OCI-LY7 (cell line): ENCODE measurements around the gene CDC42BPA. TPM values are rescaled to one million over a fixed set of nuclear protein-coding genes. Genes with fewer than 3 reads are reported as not detected.

Experiments used
- BruUV-seq: library from RNA; stranded (reverse); fragments of 400-500 nt; replicated peaks from 2 replicates; lab custom pipeline; 2021; lab: Mats Ljungman, UMichigan
- CTCF ChIA-PET: fragments of 300-600 bp; sonication (Branson Sonifier 250); formaldehyde crosslinking; loops from one replicate; lab custom pipeline; 2022; ENCODE audit warnings: antibody characterized with exemption; ENCODE audit not compliant: unreplicated experiment; lab: Charles Lee
- POLR2A ChIA-PET: fragments of 300-600 bp; sonication (Branson Sonifier 250); formaldehyde crosslinking; loops from one replicate; lab custom pipeline; 2022; ENCODE audit warnings: antibody characterized with exemption; lab: Charles Lee
- DNase-seq: peaks from one replicate; pipeline ENCODE4 v3.0.0-alpha.2; 2015; ENCODE audit warnings: low spot score
- H2AFZ ChIP-seq: fragments of 200-600 bp; sonication (generic), shearing (Covaris generic); 2 replicates; pipeline ENCODE4 v1.6.1; 2014; ENCODE audit warnings: mild to moderate bottlenecking, antibody characterized with exemption, low read length, moderate library complexity
- H3K27ac ChIP-seq: fragments of 200-600 bp; sonication (generic); 2 replicates; pipeline ENCODE4 v1.5.1; 2014; ENCODE audit warnings: mixed run types, low read depth, mild to moderate bottlenecking, moderate library complexity, low read length, inconsistent platforms; ENCODE audit not compliant: poor library complexity, severe bottlenecking
- H3K36me3 ChIP-seq: fragments of 200-600 bp; sonication (generic); 2 replicates; pipeline ENCODE4 v1.6.1; 2014; ENCODE audit warnings: mild to moderate bottlenecking, antibody characterized with exemption, low read length, moderate library complexity, mixed read lengths; ENCODE audit not compliant: insufficient read depth
- H3K4me1 ChIP-seq: fragments of 200-600 bp; sonication (generic); 2 replicates; pipeline ENCODE4 v1.5.1; 2014; ENCODE audit warnings: mild to moderate bottlenecking, low read length; ENCODE audit not compliant: insufficient read depth, poor library complexity, severe bottlenecking
- H3K4me2 ChIP-seq: fragments of 200-600 bp; sonication (generic); 2 replicates; pipeline ENCODE4 v1.6.1; 2014; ENCODE audit warnings: mild to moderate bottlenecking, low read length
- H3K4me3 ChIP-seq: fragments of 200-600 bp; sonication (generic); 2 replicates; pipeline ENCODE4 v1.5.1; 2014; ENCODE audit warnings: mild to moderate bottlenecking, low read depth, low read length; ENCODE audit not compliant: poor library complexity, severe bottlenecking
- H3K79me2 ChIP-seq: fragments of 200-600 bp; sonication (generic); 2 replicates; pipeline ENCODE4 v1.6.1; 2016; ENCODE audit warnings: low read depth, mild to moderate bottlenecking, low read length, moderate library complexity, mixed read lengths; ENCODE audit not compliant: insufficient read depth
- H3K9me2 ChIP-seq: fragments of 200-600 bp; sonication (generic); 2 replicates; pipeline ENCODE4 v1.6.1; 2016; ENCODE audit warnings: mild to moderate bottlenecking, low read length, mixed read lengths; ENCODE audit not compliant: insufficient read depth
- H3K9me3 ChIP-seq: fragments of 200-600 bp; sonication (generic); 2 replicates; pipeline ENCODE4 v1.6.1; 2014; ENCODE audit warnings: mild to moderate bottlenecking, mixed run types, low read length, mixed read lengths
- H4K20me1 ChIP-seq: fragments of 200-600 bp; sonication (generic); 2 replicates; pipeline ENCODE4 v1.6.1; 2014; ENCODE audit warnings: mild to moderate bottlenecking, antibody characterized with exemption, low read length, moderate library complexity, mixed read lengths; ENCODE audit not compliant: insufficient read depth
- CTCF ChIP-seq: fragments of 200-600 bp; sonication (generic); conservative IDR thresholded peaks from 2 replicates; pipeline ENCODE4 v1.5.1; 2014; ENCODE audit warnings: mild to moderate bottlenecking, antibody characterized with exemption, low read length, moderate library complexity, mixed read lengths
- EZH2phosphoT487 ChIP-seq: fragments of 200-600 bp; sonication (generic); IDR thresholded peaks from 2 replicates; pipeline ENCODE4 v1.6.1; 2018; ENCODE audit warnings: low read depth, borderline replicate concordance, mild to moderate bottlenecking, mixed run types, antibody characterized with exemption, low read length, moderate library complexity, mixed read lengths
- intact Hi-C: fragments of 100-400 bp; cut with micrococcal nuclease; formaldehyde crosslinking; loops from one replicate; pipeline ENCODE4 v1.10.0; 2022; ENCODE audit not compliant: unreplicated experiment
- total RNA-seq, 2 experiments: library from RNA; depleted of rRNA in 1 of 2; stranded (reverse); fragments of >200 nt in 1 of 2; shearing (Covaris generic) in 1 of 2; gene quantifications; 2 replicates each; pipeline ENCODE4 v1.2.3, GENCODE V29; 2014 to 2022

Gene CDC42BPA
- total RNA-seq, 2 experiments from 2014 or later, result not detected

- Histone ChIP-seq H3K27ac (no peak overlapping the region), H3K4me3 (no peak overlapping the region), H3K4me1 (no peaks in the 10 kb centered on the region), H2AFZ (no peak overlapping the region), H4K20me1 (no peaks in the 10 kb centered on the region), H3K36me3 (no peaks in the 10 kb centered on the region), H3K9me2 (no peaks in the 10 kb centered on the region), H3K9me3 (no peaks in the 10 kb centered on the region), H3K4me2 (no peak overlapping the region), H3K79me2 (no peaks in the 10 kb centered on the region)
- POLR2A ChIA-PET, result no interaction called here
- no peak for DNase-seq
- TF ChIP-seq CTCF (no peak), EZH2phosphoT487 (no peak)
- BruUV-seq, result no TSS peak
- CTCF ChIA-PET, result no interaction called here
- intact Hi-C loops, result loop anchor here (5.0 kb wide), 1 partner anchor 50 kb away; no protein-coding TSS in a partner anchor
Observed at GRCh38 chr1:227032396-227032795, 285.9 kb downstream of the CDC42BPA start.

- Histone ChIP-seq H3K4me2 (no peak overlapping the region), H3K9me2 (no peaks in the 10 kb centered on the region), H3K4me3 (no peak overlapping the region), H3K36me3 (no peaks in the 10 kb centered on the region), H3K79me2 (no peaks in the 10 kb centered on the region), H4K20me1 (no peaks in the 10 kb centered on the region), H3K27ac (no peak overlapping the region), H3K4me1 (no peaks in the 10 kb centered on the region), H3K9me3 (no peaks in the 10 kb centered on the region), H2AFZ (no peak overlapping the region)
- TF ChIP-seq EZH2phosphoT487 (no peak), CTCF (no peak)
- intact Hi-C loops, result no loop called here
- ChIA-PET CTCF (no interaction called here), POLR2A (interaction anchor here (1.2 kb wide), 1 partner anchor 18 kb away, joined by 4 read pairs; no protein-coding TSS in a partner anchor)
- BruUV-seq, result no TSS peak
- DNase-seq, result no peak
Observed at GRCh38 chr1:227016990-227017389, 301.3 kb downstream of the CDC42BPA start.

GRCh38 chr1:227010645-227011044 lies 307.6 kb downstream of the CDC42BPA start:
- Histone ChIP-seq H3K79me2 (no peaks in the 10 kb centered on the region), H2AFZ (no peak overlapping the region), H3K4me3 (no peak overlapping the region), H3K4me2 (no peak overlapping the region), H4K20me1 (no peaks in the 10 kb centered on the region), H3K27ac (no peak overlapping the region), H3K4me1 (no peaks in the 10 kb centered on the region), H3K9me3 (no peaks in the 10 kb centered on the region), H3K36me3 (no peaks in the 10 kb centered on the region), H3K9me2 (no peaks in the 10 kb centered on the region)
- POLR2A ChIA-PET, result no interaction called here
- intact Hi-C loops, result no loop called here
- TF ChIP-seq CTCF, result no peak
- TF ChIP-seq EZH2phosphoT487, result no peak
- CTCF ChIA-PET, result no interaction called here
- DNase-seq, result no peak
- no TSS peak for BruUV-seq
